ENCODE results near the gene ZRANB2.

GRCh38 chr1:71044833-71045232 is 36.0 kb downstream of the ZRANB2 start:
- TF ChIP-seq SRF (IDR thresholded peaks at IDR 0.05; ENCODE audit: low read depth in 2 of 2, low read length in 2 of 2) (no peak), POLR2A (IDR thresholded peaks at IDR 0.05; ENCODE audit: low read depth, low read length) (no peak), CHD2 (IDR thresholded peaks at IDR 0.05; ENCODE audit: borderline replicate concordance, low read depth, low read length) (no peak), CREB1 (IDR thresholded peaks at IDR 0.05; ENCODE audit: low read depth) (no peak), ZNF592 (IDR thresholded peaks at IDR 0.05) (no peak), MLLT1 (IDR thresholded peaks at IDR 0.05) (no peak)

Measured in GM12878 (cell line).